ENCODE measurements around the gene HTR1D.

DNA sequence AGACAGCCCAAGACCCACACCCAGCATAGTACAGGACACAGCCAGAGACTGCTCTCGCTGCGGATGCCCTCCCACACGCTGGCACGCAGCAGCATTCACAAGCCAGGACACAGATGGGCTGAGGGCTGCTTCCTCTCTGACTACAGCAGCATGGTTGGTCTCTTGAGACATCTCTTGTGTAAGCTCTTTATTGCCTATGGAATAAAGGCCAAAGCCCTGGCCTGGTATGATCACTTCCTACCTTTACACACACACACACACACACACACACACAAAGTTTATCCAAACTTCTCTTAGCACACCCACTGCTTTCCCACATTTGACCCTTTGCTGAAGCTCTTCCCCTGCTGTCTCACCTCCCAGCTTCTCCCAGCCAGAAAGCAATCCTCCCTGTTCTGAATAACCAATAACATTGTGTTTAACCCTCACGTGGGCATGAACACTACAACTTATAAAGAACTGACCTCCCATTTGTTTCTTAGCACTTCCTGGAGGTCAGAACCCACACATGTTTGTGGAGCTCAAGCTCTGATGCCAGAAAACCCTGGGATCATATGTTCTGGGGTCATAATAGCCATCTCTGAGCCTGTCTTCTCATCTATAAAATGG, 47.5 kb downstream of the HTR1D start:
- TF ChIP-seq ZNF512 (CRISPR knock-in tag; IDR thresholded peaks at IDR 0.05; ENCODE audit: borderline replicate concordance): no peak
- no peak for TF ChIP-seq ETV6 (CRISPR knock-in tag; IDR thresholded peaks at IDR 0.05)
- TF ChIP-seq CTCF (IDR thresholded peaks at IDR 0.05): no peak
- no peak for TF ChIP-seq ZNF219 (CRISPR knock-in tag; IDR thresholded peaks at IDR 0.05; ENCODE audit: borderline replicate concordance)
- TF ChIP-seq ZNF138 (CRISPR knock-in tag; conservative IDR thresholded peaks at IDR 0.05): no peak
- TF ChIP-seq FOXJ3 (CRISPR knock-in tag; IDR thresholded peaks at IDR 0.05; ENCODE audit: borderline replicate concordance): no peak
- no peak for TF ChIP-seq ZNF232 (CRISPR knock-in tag; IDR thresholded peaks at IDR 0.05)
- TF ChIP-seq EMX1 (CRISPR knock-in tag; IDR thresholded peaks at IDR 0.05): no peak

Data from WTC11 (cell line).